Left ventricle myocardium superior (tissue), 1 donor: Measurements from ENCODE around the gene ELAPOR1. TPM values are rescaled to one million over a fixed set of nuclear protein-coding genes. Genes with fewer than 3 reads are reported as not detected.
"Not testable (repeated sequence)": the region's sequence is repeated elsewhere in the genome, so short reads cannot be mapped to it uniquely, and the experiment has no call there.

Experiments used
- ATAC-seq: fragments of 200-7000 bp; cut with Tn5 transposase; one replicate; pipeline ENCODE4 v1.9.1; 2020; ENCODE audit warnings: mild to moderate bottlenecking, moderate library complexity
- DNase-seq: peaks from one replicate; pipeline ENCODE4 v3.0.0-alpha.2; 2020
- intact Hi-C: fragments of 100-400 bp; cut with micrococcal nuclease; formaldehyde crosslinking; loops from one replicate; pipeline ENCODE4 v1.11.0; 2022
- total RNA-seq: library from RNA; stranded (reverse); fragmentation: NEBNext Ultra II Directional; extraction: Animal tissue kit (Norgen Biotek cat#: 25700); gene quantifications from one replicate; pipeline ENCODE4 v1.2.1, GENCODE V29; 2021
- donor health status: DM: no; HTN: yes; CAD: no; lungs with severe emphysema.

Gene ELAPOR1
- total RNA-seq, 1 donor from 2014 or later: 0.30 TPM

DNA sequence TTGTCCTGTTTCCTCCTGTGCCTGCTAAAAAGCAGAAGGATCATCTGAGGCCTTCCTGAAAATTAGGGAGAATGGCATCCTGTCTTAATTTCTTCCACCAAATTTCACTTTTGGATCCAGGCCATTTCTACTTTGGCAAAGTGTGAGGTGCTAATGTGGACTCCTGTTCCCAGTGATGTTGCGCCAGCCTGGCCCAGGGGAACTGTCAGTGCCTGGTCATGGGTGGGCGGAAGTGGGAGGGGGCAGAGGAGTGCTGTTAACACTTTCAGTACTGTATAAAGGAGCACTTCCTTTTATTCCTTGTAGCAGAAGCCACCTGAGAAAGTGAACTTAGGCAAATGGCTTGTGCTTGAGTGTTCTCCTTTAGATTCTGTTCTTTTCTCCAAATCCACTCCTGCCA lies 19.9 kb downstream of the ELAPOR1 start:
- intact Hi-C loops: no loop called here
- ATAC-seq (peak; percentile 94), DNase-seq (peak; percentile 79)

DNA sequence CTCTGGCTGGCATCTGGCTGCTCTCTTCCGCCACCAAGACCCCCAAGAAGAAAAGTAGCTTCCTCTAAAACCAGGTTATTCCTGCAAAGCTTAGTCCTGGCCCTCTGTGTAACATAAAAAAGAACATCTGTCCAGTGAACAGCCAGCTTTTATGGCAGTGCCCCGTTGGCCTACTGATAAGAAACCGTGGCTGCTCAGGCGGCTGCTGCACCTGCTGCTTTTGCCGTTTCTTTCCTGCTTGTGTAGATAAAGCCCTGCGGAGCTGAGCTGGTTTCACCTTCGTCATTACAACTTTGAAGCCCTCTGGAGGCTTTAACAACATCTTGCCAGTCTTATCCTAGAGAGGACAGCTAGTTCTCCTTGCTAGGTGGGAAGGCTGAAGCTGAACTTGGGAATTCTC lies 20.5 kb downstream of the ELAPOR1 start:
- DNase-seq: no peak
- intact Hi-C loops: no loop called here
- peak; percentile 30 for ATAC-seq

GRCh38 chr1:109135940-109136339 lies 22.0 kb downstream of the ELAPOR1 start:
- intact Hi-C loops: no loop called here
- DNase-seq (no peak), ATAC-seq (no peak)

- DNase-seq (no peak), ATAC-seq (no peak)
- intact Hi-C loops: no loop called here
Observed at GRCh38 chr1:109136766-109137165, 22.9 kb downstream of the ELAPOR1 start.

DNA sequence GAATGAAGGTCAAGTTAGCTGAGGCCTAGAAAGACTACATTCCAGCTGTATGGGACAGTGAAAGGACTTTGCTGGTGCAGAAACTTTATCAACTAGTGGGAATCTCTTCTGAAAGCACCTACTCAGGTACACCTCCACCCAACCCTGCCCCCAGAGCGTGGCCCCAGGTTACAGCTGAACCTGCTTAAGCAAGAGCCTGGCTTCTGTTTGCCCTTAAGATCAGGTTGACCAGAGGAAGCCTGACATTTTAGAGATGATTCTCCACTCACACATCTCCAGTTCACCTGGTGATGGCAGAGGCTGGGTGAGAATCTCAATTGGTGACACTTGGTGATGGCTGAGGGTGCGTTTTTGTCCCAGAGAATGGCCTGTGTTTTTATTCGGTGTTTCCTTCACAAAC lies 24.0 kb downstream of the ELAPOR1 start:
- DNase-seq (no peak), ATAC-seq (no peak)
- intact Hi-C loops: no loop called here

- ATAC-seq (no peak), DNase-seq (no peak)
- intact Hi-C loops: no loop called here
Observed at GRCh38 chr1:109138358-109138757, 24.4 kb downstream of the ELAPOR1 start.

DNA sequence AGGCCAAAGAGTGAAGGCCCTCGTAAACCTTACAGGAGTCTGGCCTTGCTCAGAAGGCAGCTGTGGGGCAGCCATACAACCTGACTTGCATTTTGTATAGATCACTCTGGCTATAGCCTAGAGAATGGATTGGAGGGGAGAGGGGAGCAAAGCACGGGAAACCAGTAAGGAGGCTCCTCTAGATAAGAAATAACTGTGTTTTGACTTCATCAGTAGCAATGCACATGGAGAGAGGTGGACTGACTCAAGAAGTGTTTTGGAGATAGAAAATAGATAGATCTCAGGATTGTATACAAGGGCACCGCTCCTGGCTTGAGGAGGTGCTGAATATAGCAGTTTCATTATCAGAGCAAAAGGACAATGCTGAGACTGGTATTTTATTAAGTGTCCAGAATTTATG lies 26.5 kb downstream of the ELAPOR1 start:
- ATAC-seq: no peak
- no peak for DNase-seq
- intact Hi-C loops: no loop called here

GRCh38 chr1:109142260-109142659 lies 28.3 kb downstream of the ELAPOR1 start:
- no peak for DNase-seq
- ATAC-seq: no peak
- intact Hi-C loops: no loop called here

DNA sequence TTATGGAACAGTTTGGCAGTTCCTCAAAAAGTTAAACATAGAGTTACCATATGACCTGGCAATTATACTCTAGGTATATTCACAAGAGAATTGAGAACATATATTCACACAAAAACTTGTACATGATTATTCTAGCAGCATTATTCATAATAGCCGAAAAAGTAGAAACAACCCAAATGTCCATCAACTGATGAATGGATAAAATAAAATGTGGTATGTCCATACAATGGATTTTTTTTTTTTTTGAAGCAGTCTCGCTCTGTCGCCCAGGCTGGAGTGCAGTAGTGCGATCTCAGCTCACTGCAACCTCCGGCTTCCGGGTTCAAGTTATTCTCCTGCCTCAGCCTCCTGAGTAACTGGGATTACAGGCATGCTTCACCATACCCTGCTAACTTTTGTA lies 28.8 kb downstream of the ELAPOR1 start:
- ATAC-seq, intact Hi-C loops, DNase-seq: not testable (repeated sequence)

GRCh38 chr1:109148987-109149561 lies 35.2 kb downstream of the ELAPOR1 start:
- intact Hi-C loops: no loop called here
- no peak for ATAC-seq
- no peak for DNase-seq

DNA sequence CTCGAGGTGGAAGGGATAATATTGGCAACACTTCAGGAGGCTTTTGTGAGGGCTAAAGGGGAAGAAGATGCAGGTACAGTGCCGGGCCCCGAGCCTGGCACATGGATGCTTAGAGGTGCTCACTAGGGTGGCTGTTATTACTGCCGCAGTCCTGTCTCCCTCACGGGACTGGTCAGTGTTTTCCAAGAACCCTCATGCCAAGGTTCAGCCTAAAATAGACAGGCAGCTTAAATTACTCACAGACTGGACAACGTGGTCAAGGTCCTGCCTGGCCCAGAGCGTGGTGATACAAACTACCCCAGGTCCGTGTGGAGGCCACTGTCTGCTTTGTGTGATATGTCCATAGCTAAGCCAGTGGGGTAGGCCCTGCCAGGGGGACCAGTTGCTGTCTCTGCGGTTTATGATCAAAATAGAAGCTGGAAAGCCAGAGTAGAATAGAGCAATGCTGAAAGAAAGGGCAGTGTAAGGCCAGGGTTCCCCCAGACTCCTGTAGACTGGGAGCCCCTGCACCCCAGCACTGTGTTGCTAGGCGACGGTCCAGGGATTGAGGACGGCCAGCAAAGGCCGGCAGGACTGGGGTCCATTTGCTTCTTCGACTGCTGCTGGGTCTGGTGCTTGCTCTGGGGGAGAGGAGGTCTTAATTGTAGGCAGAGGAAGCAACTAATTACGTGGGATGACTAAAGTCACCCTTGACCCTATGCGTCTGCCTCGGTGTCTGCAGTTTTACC lies 36.1 kb downstream of the ELAPOR1 start:
- DNase-seq: peak; percentile 29
- peak; percentile 85 for ATAC-seq
- intact Hi-C loops: no loop called here

GRCh38 chr1:109151146-109151990 lies 37.5 kb downstream of the ELAPOR1 start:
- peak; percentile 90 for ATAC-seq
- DNase-seq: peak; percentile 56
- intact Hi-C loops: no loop called here

DNA sequence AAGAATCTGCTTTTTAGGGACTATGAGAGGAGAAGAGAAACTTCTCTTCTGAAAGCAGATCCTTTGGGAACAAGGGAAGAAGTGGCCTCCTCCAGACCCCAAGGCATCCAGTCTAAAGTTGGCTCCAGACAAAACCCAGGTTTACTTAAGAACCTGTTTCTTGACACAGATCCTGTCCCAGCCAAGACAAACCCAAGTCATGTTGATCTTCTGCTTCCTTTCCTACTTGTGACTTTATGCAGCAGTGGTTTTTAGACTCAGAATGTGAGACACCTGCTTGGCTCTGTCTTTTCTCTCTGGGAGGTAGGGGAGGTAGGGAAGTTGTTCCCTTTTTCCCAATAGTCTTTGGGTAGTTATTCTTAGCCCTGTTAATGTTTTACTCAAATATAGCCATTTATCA lies 38.3 kb downstream of the ELAPOR1 start:
- no peak for ATAC-seq
- DNase-seq: no peak
- intact Hi-C loops: no loop called here

GRCh38 chr1:109156916-109157385 lies 43.0 kb downstream of the ELAPOR1 start:
- ATAC-seq: no peak
- DNase-seq: no peak
- intact Hi-C loops: no loop called here

- DNase-seq: no peak
- intact Hi-C loops: no loop called here
- no peak for ATAC-seq
Observed at GRCh38 chr1:109158433-109158832, 44.5 kb downstream of the ELAPOR1 start.

- no peak for ATAC-seq
- intact Hi-C loops: no loop called here
- no peak for DNase-seq
Observed at GRCh38 chr1:109159326-109159725, 45.4 kb downstream of the ELAPOR1 start.

DNA sequence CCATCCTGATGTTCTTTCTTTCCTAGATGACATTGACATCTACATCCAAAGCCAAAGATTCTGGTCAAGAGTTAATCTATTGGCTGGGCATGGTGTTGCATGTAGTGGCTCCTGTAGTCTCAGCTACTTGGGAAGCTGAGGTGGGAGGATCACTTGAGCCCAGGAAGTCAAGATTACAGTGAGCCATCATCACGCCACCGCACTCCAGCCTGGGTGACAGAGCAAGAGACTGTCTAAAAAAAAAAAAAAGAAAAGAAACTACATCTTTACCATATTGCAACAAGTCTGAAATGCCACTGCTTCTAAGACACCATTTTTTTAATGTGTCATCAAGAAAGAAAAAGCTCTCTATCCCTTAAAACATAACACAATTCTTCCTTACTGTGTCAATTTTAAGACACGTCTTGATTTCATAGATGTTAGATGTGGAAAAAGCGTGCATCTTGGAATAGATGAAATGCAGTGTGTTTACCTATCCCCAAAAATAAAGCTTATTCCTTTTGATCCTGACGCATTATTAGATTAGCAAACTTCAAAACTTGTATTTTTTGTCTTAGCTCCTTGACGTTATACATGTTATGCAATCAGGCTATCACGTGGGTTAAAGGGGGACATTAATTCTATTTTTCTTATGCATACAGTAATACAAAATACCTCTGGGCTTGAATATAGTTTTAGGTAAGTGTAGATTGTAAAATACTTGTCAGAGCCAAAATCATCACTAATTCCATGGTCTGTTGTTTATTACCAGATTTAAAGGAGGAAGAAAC lies 46.3 kb downstream of the ELAPOR1 start:
- ATAC-seq (no peak), DNase-seq (no peak)

GRCh38 chr1:109161858-109162606 lies 48.1 kb downstream of the ELAPOR1 start:
- DNase-seq (peak; percentile 58), ATAC-seq (peak; percentile 91)
- intact Hi-C loops: no loop called here

More for the DNA sequence above, 46.3 kb downstream of the ELAPOR1 start:
- intact Hi-C loops: no loop called here

GRCh38 chr1:109162626-109163025 lies 48.7 kb downstream of the ELAPOR1 start:
- DNase-seq (no peak), ATAC-seq (no peak)
- intact Hi-C loops: no loop called here
